ENCODE results near the gene IZUMO1. TPM values are rescaled to one million over a fixed set of nuclear protein-coding genes. Genes with fewer than 3 reads are reported as not detected.

Gene IZUMO1
- total and polyA plus RNA-seq, 9 of the 15 experiments (the other 6 are each of a cell fraction or from before 2014, with no cell fraction given) = 0.14 to 2.1 (median 0.73) TPM

DNA sequence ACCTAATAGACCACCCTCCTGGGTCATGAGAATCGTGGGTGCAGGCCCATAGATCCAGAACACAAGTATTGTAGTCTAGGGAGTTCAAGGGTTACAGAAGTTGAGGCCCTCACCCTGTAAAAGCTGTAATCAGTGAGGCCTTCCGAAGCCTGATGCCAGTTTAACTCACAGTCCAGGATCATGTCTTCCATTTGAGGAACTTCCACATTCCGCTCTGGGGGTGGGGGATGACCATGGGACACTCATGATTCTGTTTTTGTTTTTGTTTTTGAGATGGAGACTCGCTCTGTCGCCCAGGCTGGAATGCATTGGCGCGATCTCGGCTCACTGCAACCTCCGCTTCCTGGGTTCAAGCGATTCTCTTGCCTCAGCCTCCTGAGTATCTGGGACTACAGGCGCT is 4.6 kb downstream of the IZUMO1 start (continued):
- TF ChIP-seq, protein P1, sequence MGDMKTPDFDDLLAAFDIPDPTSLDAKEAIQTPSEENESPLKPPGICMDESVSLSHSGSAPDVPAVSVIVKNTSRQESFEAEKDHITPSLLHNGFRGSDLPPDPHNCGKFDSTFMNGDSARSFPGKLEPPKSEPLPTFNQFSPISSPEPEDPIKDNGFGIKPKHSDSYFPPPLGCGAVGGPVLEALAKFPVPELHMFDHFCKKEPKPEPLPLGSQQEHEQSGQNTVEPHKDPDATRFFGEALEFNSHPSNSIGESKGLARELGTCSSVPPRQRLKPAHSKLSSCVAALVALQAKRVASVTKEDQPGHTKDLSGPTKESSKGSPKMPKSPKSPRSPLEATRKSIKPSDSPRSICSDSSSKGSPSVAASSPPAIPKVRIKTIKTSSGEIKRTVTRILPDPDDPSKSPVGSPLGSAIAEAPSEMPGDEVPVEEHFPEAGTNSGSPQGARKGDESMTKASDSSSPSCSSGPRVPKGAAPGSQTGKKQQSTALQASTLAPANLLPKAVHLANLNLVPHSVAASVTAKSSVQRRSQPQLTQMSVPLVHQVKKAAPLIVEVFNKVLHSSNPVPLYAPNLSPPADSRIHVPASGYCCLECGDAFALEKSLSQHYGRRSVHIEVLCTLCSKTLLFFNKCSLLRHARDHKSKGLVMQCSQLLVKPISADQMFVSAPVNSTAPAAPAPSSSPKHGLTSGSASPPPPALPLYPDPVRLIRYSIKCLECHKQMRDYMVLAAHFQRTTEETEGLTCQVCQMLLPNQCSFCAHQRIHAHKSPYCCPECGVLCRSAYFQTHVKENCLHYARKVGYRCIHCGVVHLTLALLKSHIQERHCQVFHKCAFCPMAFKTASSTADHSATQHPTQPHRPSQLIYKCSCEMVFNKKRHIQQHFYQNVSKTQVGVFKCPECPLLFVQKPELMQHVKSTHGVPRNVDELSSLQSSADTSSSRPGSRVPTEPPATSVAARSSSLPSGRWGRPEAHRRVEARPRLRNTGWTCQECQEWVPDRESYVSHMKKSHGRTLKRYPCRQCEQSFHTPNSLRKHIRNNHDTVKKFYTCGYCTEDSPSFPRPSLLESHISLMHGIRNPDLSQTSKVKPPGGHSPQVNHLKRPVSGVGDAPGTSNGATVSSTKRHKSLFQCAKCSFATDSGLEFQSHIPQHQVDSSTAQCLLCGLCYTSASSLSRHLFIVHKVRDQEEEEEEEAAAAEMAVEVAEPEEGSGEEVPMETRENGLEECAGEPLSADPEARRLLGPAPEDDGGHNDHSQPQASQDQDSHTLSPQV (IDR thresholded peaks at IDR 0.05) = peak; percentile 28; the same call in 1 of the 2 replicates
- TF ChIP-seq FUS (optimal IDR thresholded peaks at IDR 0.05; ENCODE audit: low read depth, low read length) (no peak), NFYB (IDR thresholded peaks at IDR 0.05; ENCODE audit: extremely low read depth, insufficient read length) (no peak), RBM14 (IDR thresholded peaks at IDR 0.05; ENCODE audit: borderline replicate concordance, insufficient read depth, low read depth, low read length) (no peak), ZFP1 (CRISPR knock-in tag; IDR thresholded peaks at IDR 0.05) (no peak), JUN (IDR thresholded peaks at IDR 0.05; ENCODE audit: borderline replicate concordance, low read depth, low read length) (no peak), JUN (CRISPR knock-in tag; IDR thresholded peaks at IDR 0.05; ENCODE audit: borderline replicate concordance) (0 out of 2 replicates have a peak, but pooled peaks have one; percentile 32), ZFX (CRISPR knock-in tag; IDR thresholded peaks at IDR 0.05) (peak; percentile 7; the same call in 1 of the 2 replicates), XRCC4 (IDR thresholded peaks at IDR 0.05; ENCODE audit: extremely low read depth, insufficient read depth, insufficient read length) (no peak), NRF1 (conservative IDR thresholded peaks at IDR 0.05 in 1 of 2, IDR thresholded peaks at IDR 0.05 in 1 of 2) (no peak), ZNF280B (CRISPR knock-in tag; IDR thresholded peaks at IDR 0.05) (no peak), EHMT2 (IDR thresholded peaks at IDR 0.05) (no peak), DPF2 (IDR thresholded peaks at IDR 0.05) (no peak), MCM3 (IDR thresholded peaks at IDR 0.05) (no peak), PHF20 (IDR thresholded peaks at IDR 0.05; ENCODE audit: partially characterized antibody) (no peak), SRSF1 (IDR thresholded peaks at IDR 0.05; ENCODE audit: low read depth, low read length) (no peak), STAT6 (CRISPR knock-in tag; IDR thresholded peaks at IDR 0.05) (no peak), BRD9 (IDR thresholded peaks at IDR 0.05; ENCODE audit: low read depth, partially characterized antibody) (no peak), NFE2 (IDR thresholded peaks at IDR 0.05; ENCODE audit: low read depth) (no peak)
- TF ChIP-seq, protein P2, sequence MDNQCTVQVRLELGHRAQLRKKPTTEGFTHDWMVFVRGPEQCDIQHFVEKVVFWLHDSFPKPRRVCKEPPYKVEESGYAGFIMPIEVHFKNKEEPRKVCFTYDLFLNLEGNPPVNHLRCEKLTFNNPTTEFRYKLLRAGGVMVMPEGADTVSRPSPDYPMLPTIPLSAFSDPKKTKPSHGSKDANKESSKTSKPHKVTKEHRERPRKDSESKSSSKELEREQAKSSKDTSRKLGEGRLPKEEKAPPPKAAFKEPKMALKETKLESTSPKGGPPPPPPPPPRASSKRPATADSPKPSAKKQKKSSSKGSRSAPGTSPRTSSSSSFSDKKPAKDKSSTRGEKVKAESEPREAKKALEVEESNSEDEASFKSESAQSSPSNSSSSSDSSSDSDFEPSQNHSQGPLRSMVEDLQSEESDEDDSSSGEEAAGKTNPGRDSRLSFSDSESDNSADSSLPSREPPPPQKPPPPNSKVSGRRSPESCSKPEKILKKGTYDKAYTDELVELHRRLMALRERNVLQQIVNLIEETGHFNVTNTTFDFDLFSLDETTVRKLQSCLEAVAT (IDR thresholded peaks at IDR 0.05) = peak in 1 of 2 experiments; percentile 75; a peak in 1 of 4 replicates
